ENCODE measurements around the gene MCM8. TPM values are rescaled to one million over a fixed set of nuclear protein-coding genes. Genes with fewer than 3 reads are reported as not detected.

Gene MCM8
- polyA plus RNA-seq, 1 donor (not counting 4 experiments of a cell fraction or from before 2014, with no cell fraction given) = 7.0 TPM

GRCh38 chr20:6014017-6014416 is 63.6 kb downstream of the MCM8 start:
- Histone ChIP-seq H2AFZ (ENCODE audit: control insufficient read depth, low read length) (no peak overlapping the region), H3K9ac (ENCODE audit: control insufficient read depth, extremely low read depth, insufficient read depth, low read length) (no peak overlapping the region), H3K4me1 (ENCODE audit: control insufficient read depth, extremely low read depth, insufficient read depth, low read length) (peaks cover 3% of the 10 kb centered on the region), H3K36me3 (ENCODE audit: control insufficient read depth in 2 of 2, extremely low read depth in 1 of 2, insufficient read depth in 2 of 2, low read length in 2 of 2) (peaks cover 25 to 30% of the 10 kb centered on the region in 2 experiments), H3K4me2 (ENCODE audit: control insufficient read depth, extremely low read depth, insufficient read depth, low read depth, low read length) (no peak overlapping the region), H3K27ac (ENCODE audit: control insufficient read depth, insufficient read depth, low read length) (no peak overlapping the region), H4K20me1 (ENCODE audit: control insufficient read depth, extremely low read depth, insufficient read depth, low read length) (no peaks in the 10 kb centered on the region), H3K4me3 (ENCODE audit: control insufficient read depth in 2 of 3, extremely low read depth in 1 of 3, insufficient read depth in 2 of 3, low read depth in 1 of 3, low read length in 3 of 3) (no peak overlapping the region), H3K79me2 (ENCODE audit: control insufficient read depth, insufficient read depth, low read length) (peaks cover 68% of the 10 kb centered on the region), H3K9me1 (ENCODE audit: control insufficient read depth, extremely low read depth, insufficient read depth, low read length) (no peaks in the 10 kb centered on the region), H3K9me3 (ENCODE audit: control insufficient read depth, low read depth, low read length) (no peaks in the 10 kb centered on the region), H3K27me3 (ENCODE audit: control insufficient read depth, extremely low read depth, insufficient read depth, low read length) (no peaks in the 10 kb centered on the region)
- no peak for DNase-seq (ENCODE audit: low read depth, low spot score)
- FAIRE-seq = no peak
- dilution Hi-C loops (cut with MboI; ENCODE audit: extremely low pct_ligation_motif_present, low sequenced_read_pairs) = no loop called here
- TF ChIP-seq, protein P1, sequence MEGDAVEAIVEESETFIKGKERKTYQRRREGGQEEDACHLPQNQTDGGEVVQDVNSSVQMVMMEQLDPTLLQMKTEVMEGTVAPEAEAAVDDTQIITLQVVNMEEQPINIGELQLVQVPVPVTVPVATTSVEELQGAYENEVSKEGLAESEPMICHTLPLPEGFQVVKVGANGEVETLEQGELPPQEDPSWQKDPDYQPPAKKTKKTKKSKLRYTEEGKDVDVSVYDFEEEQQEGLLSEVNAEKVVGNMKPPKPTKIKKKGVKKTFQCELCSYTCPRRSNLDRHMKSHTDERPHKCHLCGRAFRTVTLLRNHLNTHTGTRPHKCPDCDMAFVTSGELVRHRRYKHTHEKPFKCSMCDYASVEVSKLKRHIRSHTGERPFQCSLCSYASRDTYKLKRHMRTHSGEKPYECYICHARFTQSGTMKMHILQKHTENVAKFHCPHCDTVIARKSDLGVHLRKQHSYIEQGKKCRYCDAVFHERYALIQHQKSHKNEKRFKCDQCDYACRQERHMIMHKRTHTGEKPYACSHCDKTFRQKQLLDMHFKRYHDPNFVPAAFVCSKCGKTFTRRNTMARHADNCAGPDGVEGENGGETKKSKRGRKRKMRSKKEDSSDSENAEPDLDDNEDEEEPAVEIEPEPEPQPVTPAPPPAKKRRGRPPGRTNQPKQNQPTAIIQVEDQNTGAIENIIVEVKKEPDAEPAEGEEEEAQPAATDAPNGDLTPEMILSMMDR (optimal IDR thresholded peaks at IDR 0.05 in 1 of 3, IDR thresholded peaks at IDR 0.05 in 1 of 3, conservative IDR thresholded peaks at IDR 0.05 in 1 of 3; ENCODE audit: extremely low read depth in 1 of 3, insufficient read depth in 2 of 3, low read length in 3 of 3) = no peak
- no peak for TF ChIP-seq EZH2 (IDR thresholded peaks at IDR 0.05; ENCODE audit: low read length)

DNA sequence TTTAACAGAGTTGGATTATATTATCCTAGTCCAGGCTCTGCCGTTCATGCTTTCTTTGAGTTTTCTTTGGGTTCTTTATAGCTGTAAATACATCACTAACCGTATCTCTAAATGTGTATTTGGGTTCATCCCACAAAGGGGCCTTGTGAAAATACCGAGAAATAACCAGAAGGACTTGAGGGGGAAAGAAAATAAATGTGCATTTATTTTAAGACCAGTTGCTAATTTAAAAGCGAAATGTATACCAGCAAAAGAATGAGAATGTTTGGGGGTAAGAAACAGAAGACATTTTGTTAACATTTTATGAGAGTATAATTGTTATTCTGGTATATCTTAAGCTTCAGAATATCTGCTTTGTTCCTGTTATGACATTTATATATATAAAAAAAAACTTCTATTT is 64.5 kb downstream of the MCM8 start:
- H3K4me2 ChIP-seq (ENCODE audit: control insufficient read depth, extremely low read depth, insufficient read depth, low read depth, low read length) = no peak overlapping the region
- H4K20me1 ChIP-seq (ENCODE audit: control insufficient read depth, extremely low read depth, insufficient read depth, low read length) = no peaks in the 10 kb centered on the region
- H3K4me1 ChIP-seq (ENCODE audit: control insufficient read depth, extremely low read depth, insufficient read depth, low read length) = no peaks in the 10 kb centered on the region
- FAIRE-seq (no peak), DNase-seq (ENCODE audit: low read depth, low spot score) (no peak)
- TF ChIP-seq, protein P1 (optimal IDR thresholded peaks at IDR 0.05 in 1 of 3, IDR thresholded peaks at IDR 0.05 in 1 of 3, conservative IDR thresholded peaks at IDR 0.05 in 1 of 3; ENCODE audit: extremely low read depth in 1 of 3, insufficient read depth in 2 of 3, low read length in 3 of 3) = no peak
- no peak for TF ChIP-seq EZH2 (IDR thresholded peaks at IDR 0.05; ENCODE audit: low read length)
- dilution Hi-C loops (cut with MboI; ENCODE audit: extremely low pct_ligation_motif_present, low sequenced_read_pairs) = no loop called here
- no peaks in the 10 kb centered on the region for H3K27me3 ChIP-seq (ENCODE audit: control insufficient read depth, extremely low read depth, insufficient read depth, low read length)
- H3K27ac ChIP-seq (ENCODE audit: control insufficient read depth, insufficient read depth, low read length) = no peak overlapping the region
- no peak overlapping the region for H2AFZ ChIP-seq (ENCODE audit: control insufficient read depth, low read length)
- no peaks in the 10 kb centered on the region for H3K9me1 ChIP-seq (ENCODE audit: control insufficient read depth, extremely low read depth, insufficient read depth, low read length)
- H3K4me3 ChIP-seq (ENCODE audit: control insufficient read depth in 2 of 3, extremely low read depth in 1 of 3, insufficient read depth in 2 of 3, low read depth in 1 of 3, low read length in 3 of 3) = no peak overlapping the region
- H3K9me3 ChIP-seq (ENCODE audit: control insufficient read depth, low read depth, low read length) = no peaks in the 10 kb centered on the region
- no peak overlapping the region for H3K9ac ChIP-seq (ENCODE audit: control insufficient read depth, extremely low read depth, insufficient read depth, low read length)
- peaks cover 62% of the 10 kb centered on the region for H3K79me2 ChIP-seq (ENCODE audit: control insufficient read depth, insufficient read depth, low read length)
- H3K36me3 ChIP-seq (ENCODE audit: control insufficient read depth in 2 of 2, extremely low read depth in 1 of 2, insufficient read depth in 2 of 2, low read length in 2 of 2) = peaks cover 23 to 26% of the 10 kb centered on the region in 2 experiments
